GM10266 (cell line): ENCODE measurements around the gene GATA5.

Source experiments
- DNase-seq: peaks from one replicate; pipeline ENCODE4 v3.0.0; 2012; ENCODE audit errors: extremely low spot score
- TF ChIP-seq, protein P1 (sequence below): IDR thresholded peaks from 2 replicates; pipeline ENCODE4 v1.5.1; 2012; ENCODE audit warnings: mild to moderate bottlenecking, low read depth; ENCODE audit not compliant: control insufficient read depth, insufficient read depth; ENCODE audit errors: missing control alignments

Gene GATA5

DNA sequence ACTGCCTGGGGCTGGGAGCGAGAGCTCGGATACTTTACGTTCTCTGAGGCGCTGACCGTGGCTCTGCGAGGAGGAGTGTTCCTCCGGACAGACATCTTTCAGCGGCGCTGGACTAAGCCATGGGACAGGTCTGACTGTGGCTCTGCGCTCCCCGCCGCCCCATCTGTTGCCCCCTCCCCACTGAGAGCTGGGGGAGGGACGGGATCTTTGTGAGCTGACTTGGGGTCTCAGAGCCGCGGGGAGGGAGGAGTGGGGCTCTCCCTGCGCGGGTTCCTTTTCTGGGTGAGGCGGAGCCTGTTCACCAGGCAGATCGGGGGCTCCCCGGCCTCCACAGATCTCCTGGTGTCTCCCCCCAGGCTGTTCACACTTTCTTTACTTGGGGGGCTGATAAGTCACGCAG is 11.3 kb upstream of the GATA5 start:
- TF ChIP-seq, protein P1, sequence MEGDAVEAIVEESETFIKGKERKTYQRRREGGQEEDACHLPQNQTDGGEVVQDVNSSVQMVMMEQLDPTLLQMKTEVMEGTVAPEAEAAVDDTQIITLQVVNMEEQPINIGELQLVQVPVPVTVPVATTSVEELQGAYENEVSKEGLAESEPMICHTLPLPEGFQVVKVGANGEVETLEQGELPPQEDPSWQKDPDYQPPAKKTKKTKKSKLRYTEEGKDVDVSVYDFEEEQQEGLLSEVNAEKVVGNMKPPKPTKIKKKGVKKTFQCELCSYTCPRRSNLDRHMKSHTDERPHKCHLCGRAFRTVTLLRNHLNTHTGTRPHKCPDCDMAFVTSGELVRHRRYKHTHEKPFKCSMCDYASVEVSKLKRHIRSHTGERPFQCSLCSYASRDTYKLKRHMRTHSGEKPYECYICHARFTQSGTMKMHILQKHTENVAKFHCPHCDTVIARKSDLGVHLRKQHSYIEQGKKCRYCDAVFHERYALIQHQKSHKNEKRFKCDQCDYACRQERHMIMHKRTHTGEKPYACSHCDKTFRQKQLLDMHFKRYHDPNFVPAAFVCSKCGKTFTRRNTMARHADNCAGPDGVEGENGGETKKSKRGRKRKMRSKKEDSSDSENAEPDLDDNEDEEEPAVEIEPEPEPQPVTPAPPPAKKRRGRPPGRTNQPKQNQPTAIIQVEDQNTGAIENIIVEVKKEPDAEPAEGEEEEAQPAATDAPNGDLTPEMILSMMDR = no peak

DNA sequence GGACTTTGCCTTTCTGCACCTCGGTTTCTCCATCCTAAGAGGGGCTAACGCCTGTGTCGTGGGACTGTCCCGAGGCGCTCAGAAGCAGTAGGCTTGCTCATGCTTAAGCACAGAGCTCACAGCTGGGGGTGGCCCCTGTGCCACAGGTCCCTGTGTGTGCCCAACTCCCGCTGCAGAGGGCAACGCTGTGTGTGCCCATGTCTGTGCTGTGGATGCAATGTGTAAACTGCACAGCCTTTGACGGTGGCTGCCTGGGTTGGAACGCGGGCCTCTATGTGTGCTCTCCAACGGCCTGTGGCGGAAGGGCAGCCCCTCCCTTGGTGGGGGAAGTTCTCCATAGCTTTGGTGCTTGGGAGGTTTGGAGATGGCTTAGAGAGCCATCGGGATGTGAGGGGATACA is 10.7 kb upstream of the GATA5 start:
- TF ChIP-seq, protein P1 = no peak
- no peak for DNase-seq

More for the DNA sequence above, 11.3 kb upstream of the GATA5 start:
- DNase-seq = no peak

DNA sequence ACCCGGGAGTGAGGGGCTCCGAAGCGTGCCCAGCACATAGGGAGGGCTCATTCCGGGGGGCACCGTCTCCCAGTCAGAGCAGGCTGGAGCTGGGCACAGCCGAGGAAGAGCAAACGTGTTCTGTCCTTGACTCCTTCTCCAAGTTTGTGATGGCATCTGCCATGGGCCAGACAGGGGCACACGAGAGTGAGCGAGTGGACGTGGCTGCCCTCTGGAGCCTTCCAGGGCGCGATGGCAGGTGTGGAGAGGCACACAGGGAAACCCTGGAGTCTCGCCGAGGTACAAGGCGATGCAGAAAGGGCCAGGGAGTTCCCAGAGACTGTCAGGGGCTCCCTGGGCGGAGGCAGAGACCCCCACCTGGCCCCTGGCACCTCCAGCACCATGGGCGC is 9.9 kb upstream of the GATA5 start:
- TF ChIP-seq, protein P1 = no peak
- no peak for DNase-seq

DNA sequence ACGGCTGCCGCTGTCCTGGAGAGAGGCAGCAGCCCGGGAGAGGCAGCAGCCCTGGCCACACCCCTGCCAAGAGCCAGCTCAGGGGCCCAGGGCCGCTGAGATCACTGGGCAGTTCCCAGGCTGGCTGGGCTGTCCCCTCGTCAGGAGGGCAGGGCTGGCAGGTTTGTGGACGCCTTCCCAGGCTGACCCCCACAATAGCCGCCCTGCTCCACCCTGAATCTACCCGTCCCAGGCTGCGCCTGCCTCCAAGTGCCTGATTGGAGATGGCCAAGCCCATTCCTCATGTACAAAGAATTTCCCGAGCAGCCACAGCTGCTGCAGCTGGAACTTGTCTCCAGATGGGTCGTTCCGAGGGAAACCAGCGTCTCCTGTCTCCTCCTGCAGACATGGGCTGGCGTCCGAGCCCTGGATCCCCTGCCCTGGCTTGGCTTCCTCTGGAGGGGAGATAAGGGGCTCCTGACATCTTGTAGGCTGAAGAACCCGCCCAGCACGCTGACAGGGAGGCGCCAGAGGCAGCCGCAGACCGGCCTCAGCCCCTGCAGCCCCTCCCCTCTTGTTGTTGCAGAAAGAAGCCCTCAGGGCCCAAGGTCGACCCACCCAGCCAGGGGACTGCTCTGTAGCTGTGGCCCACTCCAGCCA is 9.4 kb upstream of the GATA5 start:
- DNase-seq = no peak
- TF ChIP-seq, protein P1 = no peak

DNA sequence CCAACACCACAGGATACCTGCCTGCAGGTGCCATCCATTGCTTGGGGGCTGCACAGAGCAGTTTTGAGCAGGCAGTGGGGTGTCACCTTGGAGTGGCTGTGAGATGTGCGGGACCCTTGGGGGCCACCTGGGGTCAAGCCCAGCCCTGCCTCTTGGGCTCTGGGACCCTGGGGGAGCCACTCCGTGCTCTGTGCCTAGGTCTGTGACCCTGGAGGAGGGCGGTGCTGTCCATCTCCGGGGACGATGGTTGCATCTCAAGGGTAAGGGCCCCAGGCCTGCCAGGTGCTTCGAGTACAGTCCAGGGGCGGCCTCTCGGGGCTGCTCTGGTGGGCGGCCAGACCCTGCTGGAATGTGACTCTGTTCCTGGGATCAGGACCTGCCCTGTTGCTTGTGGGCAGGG is 8.7 kb upstream of the GATA5 start:
- TF ChIP-seq, protein P1 = no peak
- no peak for DNase-seq

DNA sequence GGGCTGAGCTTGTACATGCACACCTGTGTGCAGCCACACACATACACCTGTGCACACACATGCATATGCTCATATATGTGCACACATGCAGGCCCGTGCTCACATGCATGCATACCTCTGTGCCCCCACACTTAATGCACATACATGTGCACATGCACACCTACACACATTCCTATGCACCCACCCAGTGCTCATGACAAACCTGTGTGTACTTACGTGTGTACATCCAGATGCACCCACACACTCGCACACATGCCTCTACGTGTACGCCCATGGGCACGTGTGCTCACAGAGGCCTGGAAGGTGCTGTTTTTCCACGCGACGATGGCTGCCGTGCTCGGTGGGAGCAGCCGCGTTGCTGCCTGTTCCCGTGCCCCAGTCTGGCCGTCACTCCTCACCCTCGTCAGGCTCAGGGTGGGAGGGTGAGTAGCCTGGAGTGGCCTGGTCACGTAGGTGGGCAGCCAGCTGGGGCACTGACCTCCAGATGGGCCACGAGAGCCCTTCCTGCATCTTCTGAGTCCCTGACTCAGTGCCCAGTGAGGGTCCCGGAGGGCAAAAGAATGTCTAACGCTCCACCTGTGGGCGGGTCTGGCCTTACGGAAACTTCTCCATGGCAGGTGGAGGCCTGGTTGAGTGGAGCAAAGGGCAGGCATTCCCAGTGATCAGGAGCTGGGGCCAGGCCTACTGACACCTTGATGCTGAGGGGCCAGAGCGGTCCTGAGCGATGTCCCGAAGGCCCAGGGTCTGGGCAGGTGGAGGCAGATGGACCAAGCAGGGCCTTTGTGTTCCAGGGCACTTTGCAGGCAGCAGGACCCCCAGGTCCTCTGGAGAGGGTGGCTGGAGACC is 8.0 kb upstream of the GATA5 start:
- no peak for DNase-seq
- TF ChIP-seq, protein P1 = no peak

DNA sequence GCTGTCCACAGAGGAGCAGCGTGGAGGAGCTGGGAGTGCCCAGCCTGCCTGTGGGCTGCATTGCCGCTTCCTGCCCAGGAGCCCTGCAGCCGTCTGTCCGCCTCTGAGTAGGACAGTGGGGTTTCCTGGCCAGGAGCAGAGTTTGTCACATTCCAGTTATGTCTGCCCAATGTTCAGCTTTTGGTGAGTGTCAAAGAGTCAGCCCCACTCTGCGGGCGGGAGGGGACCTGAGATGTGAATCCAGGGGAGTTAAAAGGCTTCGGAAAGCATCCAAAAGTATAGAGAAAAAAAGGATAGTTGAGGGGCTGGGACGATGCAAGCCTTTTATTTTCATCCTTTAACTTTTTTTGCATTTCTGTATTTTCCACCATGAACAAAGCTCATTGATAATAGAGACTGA is 7.2 kb upstream of the GATA5 start:
- DNase-seq = no peak
- TF ChIP-seq, protein P1 = no peak
